Panc1 (cell line): Measurements from ENCODE around the gene POLR1C.

Experiments used
- CTCF ChIP-seq: fragments of 450-650 bp; IDR thresholded peaks from 2 replicates; pipeline ENCODE4 v1.5.1; 2017; ENCODE audit warnings: mild to moderate bottlenecking
- SIN3A ChIP-seq: IDR thresholded peaks from 2 replicates; pipeline ENCODE4 v1.6.1; 2012; ENCODE audit warnings: low read depth, mild to moderate bottlenecking, low read length, moderate library complexity, borderline replicate concordance; ENCODE audit not compliant: insufficient read depth
- TCF7L2 ChIP-seq: IDR thresholded peaks from 2 replicates; pipeline ENCODE4 v1.6.1; 2011; ENCODE audit warnings: mild to moderate bottlenecking, low read depth, low read length, inconsistent platforms

GRCh38 chr6:43532201-43532600 lies 15.3 kb downstream of the POLR1C start:
- TF ChIP-seq CTCF (no peak), SIN3A (no peak), TCF7L2 (no peak)
